Vagina (tissue), 2 donors: ENCODE data around the gene WDFY1.

Experiments used
- POLR2A ChIP-seq, 2 donors: fragments of 450-650 bp; IDR thresholded peaks; one replicate each; pipeline ENCODE4 v1.6.1; 2017; ENCODE audit warnings: antibody characterized with exemption in 2 of 2, mild to moderate bottlenecking in 2 of 2, moderate library complexity in 2 of 2
- TF ChIP-seq, protein P1 (sequence below), 3 experiments: fragments of 450-650 bp in 2 of 3; fragments of 200-600 bp in 1 of 3; sonication (generic) in 1 of 3; IDR thresholded peaks; one replicate each; pipeline ENCODE4 v1.5.1; 2017 to 2019; ENCODE audit warnings: antibody characterized with exemption in 3 of 3, mild to moderate bottlenecking in 2 of 3, moderate library complexity in 2 of 3

DNA sequence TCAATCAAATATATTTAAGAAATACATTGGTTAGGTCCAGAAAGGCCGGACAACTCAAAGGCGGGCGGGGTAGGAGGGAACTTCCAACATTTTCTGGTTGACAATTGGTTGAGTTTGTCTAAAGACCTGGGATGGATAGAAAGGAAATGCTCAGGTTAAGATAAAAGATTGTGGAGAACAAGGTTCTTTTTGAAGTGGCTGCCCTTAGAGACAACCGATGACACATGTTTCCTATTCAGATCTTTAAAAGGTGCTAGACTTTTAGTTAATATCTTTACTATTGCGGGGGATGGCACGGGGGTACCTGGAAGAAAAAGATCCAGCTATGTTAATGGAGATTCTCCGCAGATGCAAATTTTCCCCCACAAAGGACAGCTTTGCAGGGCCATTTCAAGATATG, 97.7 kb downstream of the WDFY1 start:
- TF ChIP-seq, protein P1, sequence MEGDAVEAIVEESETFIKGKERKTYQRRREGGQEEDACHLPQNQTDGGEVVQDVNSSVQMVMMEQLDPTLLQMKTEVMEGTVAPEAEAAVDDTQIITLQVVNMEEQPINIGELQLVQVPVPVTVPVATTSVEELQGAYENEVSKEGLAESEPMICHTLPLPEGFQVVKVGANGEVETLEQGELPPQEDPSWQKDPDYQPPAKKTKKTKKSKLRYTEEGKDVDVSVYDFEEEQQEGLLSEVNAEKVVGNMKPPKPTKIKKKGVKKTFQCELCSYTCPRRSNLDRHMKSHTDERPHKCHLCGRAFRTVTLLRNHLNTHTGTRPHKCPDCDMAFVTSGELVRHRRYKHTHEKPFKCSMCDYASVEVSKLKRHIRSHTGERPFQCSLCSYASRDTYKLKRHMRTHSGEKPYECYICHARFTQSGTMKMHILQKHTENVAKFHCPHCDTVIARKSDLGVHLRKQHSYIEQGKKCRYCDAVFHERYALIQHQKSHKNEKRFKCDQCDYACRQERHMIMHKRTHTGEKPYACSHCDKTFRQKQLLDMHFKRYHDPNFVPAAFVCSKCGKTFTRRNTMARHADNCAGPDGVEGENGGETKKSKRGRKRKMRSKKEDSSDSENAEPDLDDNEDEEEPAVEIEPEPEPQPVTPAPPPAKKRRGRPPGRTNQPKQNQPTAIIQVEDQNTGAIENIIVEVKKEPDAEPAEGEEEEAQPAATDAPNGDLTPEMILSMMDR (IDR thresholded peaks at IDR 0.05): no peak
- TF ChIP-seq POLR2A (IDR thresholded peaks at IDR 0.05): no peak
